K562 (cell line): ENCODE results near the gene SEC14L1. TPM values are rescaled to one million over a fixed set of nuclear protein-coding genes. Genes with fewer than 3 reads are reported as not detected.

Experiments used
- ATAC-seq: fragments of 200-7000 bp; cut with Tn5 transposase; 3 replicates; pipeline ENCODE4 v1.9.1; 2020; ENCODE audit warnings: moderate library complexity
- BruUV-seq: library from RNA; stranded (reverse); fragments of 400-500 nt; replicated peaks from 2 replicates; lab custom pipeline; 2021; lab: Mats Ljungman, UMichigan
- CTCF ChIA-PET: fragments of 300-600 bp; formaldehyde crosslinking; extraction: SDS; loops from one replicate; lab custom pipeline; 2021; ENCODE audit warnings: low intra/inter-chr PET ratio; lab: Yijun Ruan, JAX
- POLR2A ChIA-PET: fragments of 300-600, 350-650 bp; sonication (Branson Sonifier 250); formaldehyde crosslinking; extraction: SDS; loops from one replicate; lab custom pipeline; 2021; ENCODE audit warnings: antibody characterized with exemption, inconsistent platforms; lab: Yijun Ruan, JAX
- DNase-seq, 4 experiments: peaks; one replicate each; pipeline versions ENCODE4 v3.0.0 to v3.0.0-alpha.2; 2011 to 2018; ENCODE audit warnings: low spot score in 3 of 4, mixed read lengths in 3 of 4; ENCODE audit errors: extremely low read depth in 1 of 4
- FAIRE-seq: peaks from 2 replicates; lab custom pipeline; 2011; peaks lifted over from hg19 to GRCh38; lab: Jason Lieb, UNC
- H2AFZ ChIP-seq: 2 replicates; pipeline ENCODE4 v1.6.0; 2011; ENCODE audit warnings: low read depth, low read length, control low read depth, inconsistent platforms
- H3K27ac ChIP-seq: fragments of 200-600 bp; 3 replicates; pipeline ENCODE4 v1.8.0; 2011; ENCODE audit warnings: low read depth, mild to moderate bottlenecking, control low read depth, inconsistent platforms, low read length, moderate library complexity, mixed read lengths; ENCODE audit errors: extremely low read depth
- H3K27me3 ChIP-seq, 2 experiments: fragments of 300-600 bp in 1 of 2; 2 replicates in 1 of 2; 3 replicates in 1 of 2; pipeline versions ENCODE4 v1.6.0 to v1.8.0; 2011; ENCODE audit warnings: inconsistent platforms in 2 of 2, low read length in 2 of 2, mild to moderate bottlenecking in 1 of 2, mixed read lengths in 1 of 2, moderate library complexity in 1 of 2; ENCODE audit not compliant: control insufficient read depth in 2 of 2, insufficient read depth in 2 of 2
- H3K36me3 ChIP-seq: fragments of 300-600 bp; 3 replicates; pipeline ENCODE4 v1.8.0; 2011; ENCODE audit warnings: mild to moderate bottlenecking, low read length, inconsistent platforms; ENCODE audit not compliant: control insufficient read depth, insufficient read depth
- H3K4me1 ChIP-seq, 2 experiments: fragments of 200-600 bp in 1 of 2; replicated peaks in 1 of 2; 2 replicates in 1 of 2; 3 replicates in 1 of 2; pipeline versions ENCODE4 v1.5.1 to v1.8.0; 2011; ENCODE audit warnings: inconsistent platforms in 2 of 2, low read length in 2 of 2, mild to moderate bottlenecking in 1 of 2, mixed read lengths in 1 of 2, moderate library complexity in 1 of 2; ENCODE audit not compliant: control insufficient read depth in 2 of 2, insufficient read depth in 2 of 2
- H3K4me2 ChIP-seq: 2 replicates; pipeline ENCODE4 v1.6.1; 2011; ENCODE audit warnings: low read length, control low read depth, inconsistent platforms, mixed read lengths; ENCODE audit not compliant: insufficient read depth
- H3K4me3 ChIP-seq: fragments of 200-600 bp; sonication (generic), shearing (Covaris generic); 2 replicates; pipeline ENCODE4 v1.5.1; 2016; ENCODE audit warnings: control low read depth, inconsistent platforms
- H3K79me2 ChIP-seq: fragments of 200-600 bp; 3 replicates; pipeline ENCODE4 v1.8.0; 2011; ENCODE audit warnings: low read length, inconsistent platforms; ENCODE audit not compliant: control insufficient read depth, insufficient read depth
- H3K9ac ChIP-seq, 2 experiments: 2 replicates each; pipeline versions ENCODE4 v1.6.0 to v1.6.1; 2011; ENCODE audit warnings: low read depth in 2 of 2, low read length in 2 of 2, control low read depth in 1 of 2, inconsistent platforms in 1 of 2, mild to moderate bottlenecking in 1 of 2, mixed read lengths in 1 of 2; ENCODE audit not compliant: insufficient read depth in 1 of 2
- H3K9me1 ChIP-seq: one replicate; pipeline ENCODE4 v1.6.0; 2011; ENCODE audit warnings: inconsistent platforms, mild to moderate bottlenecking, low read length, moderate library complexity; ENCODE audit not compliant: control insufficient read depth, insufficient read depth
- H3K9me3 ChIP-seq: replicated peaks from 2 replicates; pipeline ENCODE4 v1.5.1; 2011; ENCODE audit warnings: low read depth, low read length, inconsistent platforms; ENCODE audit not compliant: control insufficient read depth, insufficient read depth
- H4K20me1 ChIP-seq: replicated peaks from 2 replicates; pipeline ENCODE4 v1.6.1; 2011; ENCODE audit warnings: low read length, inconsistent platforms, mixed read lengths; ENCODE audit not compliant: control insufficient read depth, insufficient read depth
- EGR1 ChIP-seq: fragments of 450-650 bp; conservative IDR thresholded peaks from 2 replicates; pipeline ENCODE4 v1.6.1; 2017; ENCODE audit warnings: mild to moderate bottlenecking
- ETV5 ChIP-seq: sonication (generic); formaldehyde crosslinking; IDR thresholded peaks from 2 replicates; pipeline ENCODE4 v1.4.0; 2020; ENCODE audit warnings: low read depth, mild to moderate bottlenecking, missing genetic modification reagents
- LARP7 ChIP-seq: fragments of 450-650 bp; IDR thresholded peaks from 2 replicates; pipeline ENCODE4 v1.6.1; 2016
- U2AF2 ChIP-seq: fragments of 200-400 bp; formaldehyde crosslinking; optimal IDR thresholded peaks from 2 replicates; pipeline ENCODE3; 2017; ENCODE audit warnings: low read depth, mild to moderate bottlenecking, low read length
- ZNF124 ChIP-seq: sonication (generic); formaldehyde crosslinking; IDR thresholded peaks from 2 replicates; pipeline ENCODE4 v1.8.1; 2022; ENCODE audit warnings: missing genetic modification reagents
- ZNF212 ChIP-seq: fragments of 450-650 bp; formaldehyde crosslinking; IDR thresholded peaks from 2 replicates; pipeline ENCODE4 v1.4.0; 2020; ENCODE audit warnings: mild to moderate bottlenecking
- ZNF518B ChIP-seq: fragments of 250-450 bp; sonication (Bioruptor Pico); IDR thresholded peaks from 2 replicates; pipeline ENCODE4 v1.5.0; 2021; ENCODE audit warnings: mild to moderate bottlenecking, moderate library complexity
- WGBS: fragments of 100-300 bp; shearing (Covaris generic); methylation state at CpG from one replicate; pipeline ENCODE4 v1.1.6; 2016; ENCODE audit warnings: low coverage, mixed read lengths; ENCODE audit not compliant: insufficient coverage; ENCODE audit errors: missing lambda C conversion rate; 5-methylcytosine and 5-hydroxymethylcytosine counted together
- in situ Hi-C: fragments of 300-500 bp; cut with MboI; formaldehyde crosslinking; loops from 4 replicates; pipeline ENCODE4 v1.15.0; 2018; ENCODE audit warnings: inconsistent platforms, mixed read lengths
- intact Hi-C: fragments of 100-400 bp; cut with micrococcal nuclease; formaldehyde crosslinking; loops from 2 replicates; pipeline ENCODE4 v1.14.2; 2022
- polyA plus RNA-seq, 8 experiments: library from polyadenylated mRNA; depleted of rRNA in 4 of 8; stranded (reverse) in 5 of 8; unstranded in 3 of 8; fragments of >200 nt; fragmentation: Nextera tagmentation in 2 of 8; fragmentation: Illumina TruSeq in 1 of 8; extraction: Ambion mirVana in 2 of 8; extraction: Trizol in 1 of 8; gene quantifications; 2 replicates each; pipeline versions ENCODE4 v1.2.1 to v1.2.3, GENCODE V29; 2011 to 2014; ENCODE audit warnings: inconsistent platforms in 1 of 8, missing spikeins in 1 of 8
- total RNA-seq, 7 experiments: library from RNA; depleted of rRNA in 6 of 7; stranded (reverse); fragments of >200 nt in 6 of 7; fragmentation: Illumina TruSeq in 2 of 7; extraction: Trizol in 2 of 7; gene quantifications; 2 replicates each; pipeline versions ENCODE4 v1.2.1 to v1.2.3, GENCODE V29; 2011 to 2021; ENCODE audit warnings: low replicate concordance in 1 of 7

SEC14L1 gene
- total and polyA plus RNA-seq, 9 of the 15 experiments (the other 6 are each of a cell fraction or from before 2014, with no cell fraction given): 3.1 to 39.7 (median 15.2) TPM

GRCh38 chr17:77212833-77213777 lies 72.3 kb downstream of the SEC14L1 start:
- intact Hi-C loops: no loop called here
- no peak for TF ChIP-seq EGR1
- TF ChIP-seq ETV5: no peak
- no peak for TF ChIP-seq ZNF212
- no peak for TF ChIP-seq U2AF2
- TF ChIP-seq ZNF518B (CRISPR knock-in tag): no peak
- no peak for TF ChIP-seq ZNF124
- no peak for TF ChIP-seq LARP7
- TF ChIP-seq, all 486 proteins: peak for 0
- H3K4me1 ChIP-seq: peaks cover 0 to 13% of the 10 kb centered on the region in 2 experiments; a peak in 1 of 5 replicates
- CTCF ChIA-PET: interaction anchor here (0.7 kb wide), 1 partner anchor 125 kb away, joined by 3 read pairs; no protein-coding TSS in a partner anchor
- BruUV-seq: no TSS peak
- H3K27ac ChIP-seq: no peak overlapping the region
- POLR2A ChIA-PET: interaction anchor here (0.6 to 1.8 kb wide), 4 partner anchors 10 to 207 kb away, joined by 3 to 4 read pairs (median 4); no protein-coding TSS in a partner anchor
- DNase-seq (no peak), FAIRE-seq (no peak), ATAC-seq (no peak)
- peak overlapping the region in 1 of 2 experiments; percentile 4; a peak in 1 of 4 replicates for H3K9ac ChIP-seq
- H3K4me3 ChIP-seq: no peak overlapping the region
- no peak overlapping the region for H2AFZ ChIP-seq
- no peaks in the 10 kb centered on the region for H3K9me1 ChIP-seq
- H4K20me1 ChIP-seq: no peaks in the 10 kb centered on the region; the same call in 1 of the 2 replicates
- no peaks in the 10 kb centered on the region for H3K79me2 ChIP-seq
- in situ Hi-C loops: no loop called here
- no peaks in the 10 kb centered on the region for H3K9me3 ChIP-seq
- H3K4me2 ChIP-seq: no peak overlapping the region
- no peaks in the 10 kb centered on the region for H3K27me3 ChIP-seq
- WGBS: 93% methylated on average over 32 of the region's 40 CpGs
- H3K36me3 ChIP-seq: peaks cover 76% of the 10 kb centered on the region; the same call in 2 of the 3 replicates
